Astrocyte (in vitro differentiated cells and primary cell): ENCODE measurements around the gene GADL1.

ENCODE experiments used
- CTCF ChIP-seq: IDR thresholded peaks from 2 replicates; pipeline ENCODE4 v1.5.1; 2011; ENCODE audit warnings: low read depth, mild to moderate bottlenecking, inconsistent platforms, low read length, moderate library complexity; ENCODE audit not compliant: insufficient read depth
- EZH2 ChIP-seq: IDR thresholded peaks from 2 replicates; pipeline ENCODE4 v1.6.1; 2012; ENCODE audit warnings: mild to moderate bottlenecking, low read length, inconsistent platforms; ENCODE audit not compliant: insufficient read depth

- TF ChIP-seq CTCF (no peak), EZH2 (no peak)
Measured at GRCh38 chr3:30918761-30919160, 24.3 kb upstream of the GADL1 start.
